HG03280 (cell line): Measurements from ENCODE around the gene PPM1D.
"Not testable (repeated sequence)": the region's sequence is repeated elsewhere in the genome, so short reads cannot be mapped to it uniquely, and the experiment has no call there.

ENCODE experiments used
- ATAC-seq: cut with Tn5 transposase; IDR thresholded peaks from one replicate; pipeline ENCODE4 v1.9.1; 2021; ENCODE audit warnings: mild to moderate bottlenecking, moderate library complexity; ENCODE audit not compliant: unreplicated experiment

The PPM1D gene

GRCh38 chr17:60599620-60600489, at the start of gene PPM1D:
TSS of gene PPM1D (plus strand) at chr17:60600193. CDS start at chr17:60600415, 222 bp downstream.
- peak; percentile 91 for ATAC-seq

- not testable (repeated sequence) for ATAC-seq
Measured at GRCh38 chr17:60552255-60552654, 47.7 kb upstream of the PPM1D start.

- ATAC-seq = no peak
Measured at GRCh38 chr17:60554377-60554788, 45.6 kb upstream of the PPM1D start.

- ATAC-seq = no peak
Measured at GRCh38 chr17:60555786-60556185, 44.2 kb upstream of the PPM1D start.

- ATAC-seq = no peak
Measured at GRCh38 chr17:60557805-60558204, 42.2 kb upstream of the PPM1D start.

GRCh38 chr17:60559659-60559994, 40.4 kb upstream of the PPM1D start:
- no peak for ATAC-seq

GRCh38 chr17:60559995-60560859, 39.8 kb upstream of the PPM1D start:
- ATAC-seq = no peak

- ATAC-seq = no peak
Measured at GRCh38 chr17:60560860-60561257, 39.1 kb upstream of the PPM1D start.

- ATAC-seq = no peak
Measured at GRCh38 chr17:60562421-60562820, 37.6 kb upstream of the PPM1D start.

- no peak for ATAC-seq
Measured at GRCh38 chr17:60563743-60564142, 36.2 kb upstream of the PPM1D start.

GRCh38 chr17:60565233-60565632, 34.8 kb upstream of the PPM1D start:
- no peak for ATAC-seq

GRCh38 chr17:60573236-60574051, 26.5 kb upstream of the PPM1D start:
- ATAC-seq = no peak

- ATAC-seq = no peak
Measured at GRCh38 chr17:60577147-60577915, 22.7 kb upstream of the PPM1D start.

- no peak for ATAC-seq
Measured at GRCh38 chr17:60579090-60579489, 20.9 kb upstream of the PPM1D start.

- no peak for ATAC-seq
Measured at GRCh38 chr17:60579551-60579950, 20.4 kb upstream of the PPM1D start.

GRCh38 chr17:60583008-60583407, 17.0 kb upstream of the PPM1D start:
- ATAC-seq = no peak

GRCh38 chr17:60585887-60586286, 14.1 kb upstream of the PPM1D start:
- ATAC-seq = no peak

- no peak for ATAC-seq
Measured at GRCh38 chr17:60586288-60586974, 13.6 kb upstream of the PPM1D start.

GRCh38 chr17:60590070-60590469, 9.9 kb upstream of the PPM1D start:
- ATAC-seq = no peak

GRCh38 chr17:60592750-60593149, 7.2 kb upstream of the PPM1D start:
- ATAC-seq = no peak
